ENCODE measurements around the gene CORO6. TPM values are rescaled to one million over a fixed set of nuclear protein-coding genes. Genes with fewer than 3 reads are reported as not detected.

CORO6 gene
- total RNA-seq, 1 experiment from 2014 or later = 2.3 TPM

DNA sequence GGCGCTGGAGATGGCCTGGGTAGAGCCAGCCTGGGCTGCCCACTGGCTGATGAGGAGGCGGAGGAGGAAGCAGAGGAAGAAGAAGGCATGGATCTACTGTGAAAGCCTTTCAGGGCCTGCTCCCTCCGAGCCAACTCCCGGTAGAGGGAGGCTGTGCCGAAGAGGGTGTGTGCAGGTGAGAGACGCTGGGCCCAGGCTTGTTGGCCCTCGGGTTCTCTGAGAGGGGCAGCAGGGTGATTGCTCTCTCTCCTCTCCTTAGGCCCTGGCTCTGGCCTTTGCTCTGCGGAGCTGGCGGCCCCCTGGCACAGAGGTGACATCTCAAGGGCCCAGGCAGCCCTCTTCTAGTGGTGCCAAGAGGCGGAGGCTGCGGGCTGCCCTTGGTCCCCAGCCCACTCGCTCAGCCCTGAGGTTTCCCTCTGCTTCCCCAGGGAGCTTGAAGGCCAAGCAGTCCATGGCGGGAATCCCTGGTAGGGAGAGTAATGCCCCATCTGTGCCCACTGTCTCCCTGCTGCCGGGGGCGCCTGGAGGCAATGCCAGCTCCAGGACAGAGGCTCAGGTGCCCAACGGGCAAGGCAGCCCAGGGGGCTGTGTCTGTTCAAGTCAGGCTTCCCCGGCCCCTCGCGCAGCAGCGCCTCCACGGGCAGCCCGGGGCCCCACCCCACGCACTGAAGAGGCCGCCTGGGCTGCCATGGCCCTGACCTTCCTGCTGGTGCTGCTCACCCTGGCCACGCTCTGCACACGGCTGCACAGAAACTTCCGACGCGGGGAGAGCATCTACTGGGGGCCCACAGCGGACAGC, 50.6 kb downstream of the CORO6 start:
- peak; percentile 35 for DNase-seq
- H4K20me1 ChIP-seq (ENCODE audit: control insufficient read depth, insufficient read depth, insufficient read length) = peaks cover 2% of the 10 kb centered on the region

More for the DNA sequence above, 50.6 kb downstream of the CORO6 start:
- Histone ChIP-seq H4K8ac (replicated peaks; ENCODE audit: insufficient read length, low read depth, low read length) (no peak overlapping the region), H2AFZ (ENCODE audit: low read length) (no peak overlapping the region), H3K27me3 (ENCODE audit: insufficient read depth, low read length) (no peaks in the 10 kb centered on the region; the same call in 1 of the 2 replicates), H2BK15ac (ENCODE audit: low read depth, low read length) (no peak overlapping the region), H3K14ac (ENCODE audit: insufficient read depth, low read length) (no peak overlapping the region), H4K5ac (ENCODE audit: insufficient read length, low read depth, low read length) (no peak overlapping the region), H2BK120ac (ENCODE audit: low read depth, low read length, poor library complexity, severe bottlenecking) (no peak overlapping the region), H2BK20ac (ENCODE audit: low read depth, low read length, poor library complexity, severe bottlenecking) (no peak overlapping the region), H3K9ac (ENCODE audit: extremely low read depth, insufficient read length, low read length) (no peak overlapping the region), H3K23me2 (ENCODE audit: insufficient read length, low read depth, low read length, poor library complexity, severe bottlenecking) (peaks cover 22% of the 10 kb centered on the region), H3K9me3 (ENCODE audit: control insufficient read depth, low read depth, low read length) (no peaks in the 10 kb centered on the region), H3K4me1 (ENCODE audit: insufficient read depth, low read length) (no peaks in the 10 kb centered on the region), H4K91ac (ENCODE audit: insufficient read length, low read depth, low read length) (no peak overlapping the region), H3K27ac (ENCODE audit: insufficient read length, low read depth, low read length) (no peak overlapping the region), H3T11ph (ENCODE audit: low read length) (no peak overlapping the region), H3K56ac (ENCODE audit: insufficient read length, low read depth, low read length) (no peak overlapping the region), H3K23ac (ENCODE audit: insufficient read length, low read depth, low read length) (no peak overlapping the region), H3K4ac (ENCODE audit: low read depth, low read length) (no peak overlapping the region), H3K79me2 (ENCODE audit: insufficient read depth, low read length) (no peaks in the 10 kb centered on the region), H2AK5ac (ENCODE audit: insufficient read length, low read length) (no peak overlapping the region), H2BK5ac (ENCODE audit: insufficient read length, low read length) (no peak overlapping the region), H3K79me1 (ENCODE audit: insufficient read depth, low read depth, low read length, poor library complexity, severe bottlenecking) (no peaks in the 10 kb centered on the region), H3K18ac (ENCODE audit: insufficient read length, low read depth, low read length) (no peak overlapping the region), H2BK12ac (ENCODE audit: insufficient read length, low read depth, low read length) (no peak overlapping the region), H3K4me2 (ENCODE audit: insufficient read depth, insufficient read length, low read length) (no peak overlapping the region)
- no peak overlapping the region for H3K4me3 Mint-ChIP-seq
- H3K27me3 Mint-ChIP-seq (ENCODE audit: low read depth) = peaks cover 20% of the 10 kb centered on the region
- peaks cover 8 to 15% of the 10 kb centered on the region in 2 experiments for H3K4me1 Mint-ChIP-seq
- TF ChIP-seq, protein P1, sequence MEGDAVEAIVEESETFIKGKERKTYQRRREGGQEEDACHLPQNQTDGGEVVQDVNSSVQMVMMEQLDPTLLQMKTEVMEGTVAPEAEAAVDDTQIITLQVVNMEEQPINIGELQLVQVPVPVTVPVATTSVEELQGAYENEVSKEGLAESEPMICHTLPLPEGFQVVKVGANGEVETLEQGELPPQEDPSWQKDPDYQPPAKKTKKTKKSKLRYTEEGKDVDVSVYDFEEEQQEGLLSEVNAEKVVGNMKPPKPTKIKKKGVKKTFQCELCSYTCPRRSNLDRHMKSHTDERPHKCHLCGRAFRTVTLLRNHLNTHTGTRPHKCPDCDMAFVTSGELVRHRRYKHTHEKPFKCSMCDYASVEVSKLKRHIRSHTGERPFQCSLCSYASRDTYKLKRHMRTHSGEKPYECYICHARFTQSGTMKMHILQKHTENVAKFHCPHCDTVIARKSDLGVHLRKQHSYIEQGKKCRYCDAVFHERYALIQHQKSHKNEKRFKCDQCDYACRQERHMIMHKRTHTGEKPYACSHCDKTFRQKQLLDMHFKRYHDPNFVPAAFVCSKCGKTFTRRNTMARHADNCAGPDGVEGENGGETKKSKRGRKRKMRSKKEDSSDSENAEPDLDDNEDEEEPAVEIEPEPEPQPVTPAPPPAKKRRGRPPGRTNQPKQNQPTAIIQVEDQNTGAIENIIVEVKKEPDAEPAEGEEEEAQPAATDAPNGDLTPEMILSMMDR (conservative IDR thresholded peaks at IDR 0.05) = no peak
- no peaks in the 10 kb centered on the region; a peak in 1 of 5 replicates for H3K9me3 Mint-ChIP-seq
- H3K36me3 Mint-ChIP-seq (ENCODE audit: insufficient read depth in 1 of 3, low read depth in 3 of 3) = peaks cover 10 to 34% (median 25%) of the 10 kb centered on the region in 3 experiments; a peak in 6 of 7 replicates
- H3K27ac Mint-ChIP-seq = no peak overlapping the region
- no CpG with 5 or more reads among the region's 30 CpGs for WGBS (ENCODE audit: extremely low coverage, insufficient read length, low lambda C conversion rate)
